HG03066 (cell line): Measurements from ENCODE around the gene CASR.

Experiments
- ATAC-seq: cut with Tn5 transposase; IDR thresholded peaks from one replicate; pipeline ENCODE4 v1.9.1; 2021; ENCODE audit warnings: low read depth; ENCODE audit not compliant: unreplicated experiment

Gene CASR

GRCh38 chr3:122299215-122299614 is 115.7 kb downstream of the CASR start:
- no peak for ATAC-seq

- ATAC-seq = no peak
Observed at GRCh38 chr3:122299872-122300460, 116.5 kb downstream of the CASR start.

GRCh38 chr3:122301063-122301462 is 117.6 kb downstream of the CASR start:
- ATAC-seq = peak; percentile 51

- no peak for ATAC-seq
Observed at GRCh38 chr3:122305818-122306621, 122.6 kb downstream of the CASR start.

GRCh38 chr3:122306622-122306953 is 123.1 kb downstream of the CASR start:
- ATAC-seq = no peak

- no peak for ATAC-seq
Observed at GRCh38 chr3:122307094-122307687, 123.7 kb downstream of the CASR start.

GRCh38 chr3:122307976-122308375 is 124.5 kb downstream of the CASR start:
- no peak for ATAC-seq

GRCh38 chr3:122310361-122310760 is 126.9 kb downstream of the CASR start:
- no peak for ATAC-seq

- no peak for ATAC-seq
Observed at GRCh38 chr3:122312826-122313225, 129.4 kb downstream of the CASR start.

- ATAC-seq = no peak
Observed at GRCh38 chr3:122313281-122313680, 129.8 kb downstream of the CASR start.

- no peak for ATAC-seq
Observed at GRCh38 chr3:122314228-122314876, 130.9 kb downstream of the CASR start.

- no peak for ATAC-seq
Observed at GRCh38 chr3:122315619-122316018, 132.2 kb downstream of the CASR start.

- no peak for ATAC-seq
Observed at GRCh38 chr3:122316368-122316767, 132.9 kb downstream of the CASR start.

- no peak for ATAC-seq
Observed at GRCh38 chr3:122318620-122319019, 135.2 kb downstream of the CASR start.

GRCh38 chr3:122322095-122323075 is 138.9 kb downstream of the CASR start:
- no peak for ATAC-seq

GRCh38 chr3:122324871-122325323 is 141.4 kb downstream of the CASR start, which contains the start of gene CSTA:
CSTA (plus strand) TSS chr3:122325248; CDS start chr3:122325293, 45 bp downstream.
- no peak for ATAC-seq

- no peak for ATAC-seq
Observed at GRCh38 chr3:122325769-122326168, 142.3 kb downstream of the CASR start.

- no peak for ATAC-seq
Observed at GRCh38 chr3:122331886-122332285, 148.4 kb downstream of the CASR start.

- no peak for ATAC-seq
Observed at GRCh38 chr3:122332551-122332950, 149.1 kb downstream of the CASR start.
